ENCODE measurements around the gene VPS37D.
"Not testable (repeated sequence)": the region's sequence is repeated elsewhere in the genome, so short reads cannot be mapped to it uniquely, and the experiment has no call there.

Gene VPS37D

GRCh38 chr7:73646785-73647724 is 20.6 kb upstream of the VPS37D start:
- DNase-seq (ENCODE audit: low spot score), result no peak

DNA sequence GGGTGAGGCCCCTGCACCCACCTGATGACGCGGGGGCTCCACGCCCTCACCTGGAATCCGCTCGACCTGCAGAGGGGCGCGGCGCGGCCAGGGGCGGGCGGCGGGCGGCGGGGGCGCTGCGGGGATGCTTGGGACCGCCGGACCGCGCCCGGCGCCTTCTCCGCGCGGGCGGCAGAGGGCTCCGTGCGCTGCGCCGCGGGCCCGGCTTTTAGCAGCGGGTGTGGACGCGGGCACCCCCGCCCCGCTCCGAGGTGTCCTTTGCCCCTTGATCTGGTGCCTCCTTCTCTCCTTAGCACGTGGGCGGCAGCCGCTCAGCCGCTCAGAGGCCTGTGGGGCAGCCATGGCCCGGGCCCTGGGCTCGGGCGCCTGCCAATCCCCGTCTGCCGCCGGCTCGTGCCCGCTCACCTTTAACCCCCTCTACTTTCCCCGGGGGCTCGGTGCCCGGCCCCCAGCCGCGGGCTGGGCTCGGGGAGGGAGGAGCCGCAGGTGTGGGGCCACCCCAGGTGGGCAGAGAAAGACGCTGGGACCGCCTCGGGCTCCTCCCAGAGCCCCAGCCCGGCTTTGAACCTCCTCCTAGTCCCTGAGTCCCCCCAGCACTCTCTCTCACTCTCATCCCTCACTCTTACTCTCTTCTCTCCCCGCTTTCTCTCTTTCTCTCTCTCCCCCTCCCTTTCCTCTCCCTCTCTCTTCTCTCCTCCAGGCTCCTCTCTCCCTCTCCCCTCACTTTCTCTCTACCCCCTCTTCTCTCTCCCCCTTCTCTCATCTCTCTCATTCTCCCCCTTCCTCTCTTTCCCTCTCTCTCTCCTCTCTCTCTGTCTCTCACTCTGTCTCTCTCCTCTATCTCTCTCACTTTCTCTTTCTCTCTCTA is 19.7 kb upstream of the VPS37D start:
- no peak for DNase-seq (ENCODE audit: low spot score)

DNA sequence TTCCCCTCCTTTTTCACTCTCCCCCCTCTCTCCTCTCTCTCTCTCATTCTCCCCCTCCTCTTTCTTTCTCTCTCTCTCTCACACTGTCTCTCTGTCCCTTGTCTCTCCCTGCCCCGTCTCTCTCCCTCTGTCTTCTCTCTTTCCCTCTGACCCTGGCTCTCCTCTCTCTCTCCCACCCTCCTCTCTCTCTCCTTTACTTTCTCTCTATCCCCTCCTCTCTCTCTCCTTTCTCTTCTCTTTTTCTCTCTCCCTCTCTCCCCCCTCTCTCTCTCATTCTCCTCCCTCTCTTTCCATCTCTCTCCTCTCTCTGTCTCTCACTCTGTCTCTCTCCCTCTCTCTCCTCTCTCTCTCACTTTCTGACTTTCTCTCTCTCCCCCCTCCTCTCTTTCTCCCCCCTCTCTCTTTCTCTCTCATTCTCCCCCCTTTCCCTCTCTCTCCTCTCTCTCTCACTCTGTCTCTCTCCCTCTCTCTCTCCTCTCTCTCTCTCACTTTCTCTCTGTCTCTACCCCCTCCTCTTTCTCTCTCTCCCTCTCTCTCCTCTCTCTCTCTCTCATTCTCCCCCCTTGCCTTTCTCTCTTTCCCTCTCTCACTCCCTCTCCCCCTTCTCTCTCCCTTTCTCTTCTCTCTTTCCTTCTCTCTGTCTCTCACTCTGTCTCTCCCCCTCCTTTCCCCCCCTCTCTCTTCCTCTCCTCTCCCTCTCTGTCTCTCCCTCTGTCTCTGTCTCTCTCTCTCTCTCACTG is 18.9 kb upstream of the VPS37D start:
- no peak for DNase-seq (ENCODE audit: low spot score)

GRCh38 chr7:73649576-73649975 is 18.1 kb upstream of the VPS37D start:
- DNase-seq (ENCODE audit: low spot score), result no peak

DNA sequence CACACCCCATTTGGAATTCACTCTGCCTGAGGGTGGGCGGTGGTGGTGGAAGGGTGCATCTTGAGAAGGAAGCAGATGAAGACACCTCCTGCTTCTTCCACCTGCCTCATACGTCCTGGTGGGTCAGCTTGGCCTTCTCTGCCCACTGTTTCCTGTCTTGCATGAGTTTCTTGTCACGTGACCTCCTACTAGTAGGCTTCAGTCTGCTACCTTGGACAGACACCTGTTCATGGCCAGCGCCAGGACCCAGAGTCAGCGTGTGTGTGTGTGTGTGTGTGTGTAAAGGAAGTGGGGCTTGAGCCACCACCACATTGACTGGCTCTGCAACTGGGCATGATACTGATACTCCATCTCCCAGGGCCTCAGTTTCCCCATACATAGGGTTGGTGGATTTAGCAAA is 17.1 kb upstream of the VPS37D start:
- DNase-seq (ENCODE audit: low spot score), result no peak

GRCh38 chr7:73652541-73652949 is 15.1 kb upstream of the VPS37D start:
- no peak for DNase-seq (ENCODE audit: low spot score)

GRCh38 chr7:73655309-73655708 is 12.3 kb upstream of the VPS37D start:
- DNase-seq (ENCODE audit: low spot score), result not testable (repeated sequence)

DNA sequence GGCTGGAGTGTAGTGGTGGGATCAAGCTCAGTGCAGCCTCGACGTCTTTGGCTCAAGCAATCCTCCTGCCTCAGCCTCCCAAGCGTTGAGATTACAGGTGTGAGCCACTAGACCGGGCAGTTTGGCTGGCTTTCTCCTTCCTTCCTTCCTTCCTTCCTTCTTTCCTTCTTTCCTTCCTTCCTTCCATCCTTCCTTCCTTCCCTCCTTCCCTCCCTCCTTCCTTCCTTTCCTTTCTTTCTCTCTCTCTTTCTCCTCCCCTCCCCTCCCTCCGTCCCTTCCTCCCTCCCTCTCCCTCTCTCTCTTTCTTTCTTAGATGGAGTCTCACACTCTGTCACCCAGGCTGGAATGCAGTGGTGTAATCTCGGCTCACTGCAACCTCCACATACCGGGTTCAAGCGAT is 7.6 kb upstream of the VPS37D start:
- DNase-seq (ENCODE audit: low spot score), result no peak

- DNase-seq (ENCODE audit: low spot score), result not testable (repeated sequence)
Observed at GRCh38 chr7:73660594-73660993, 7.0 kb upstream of the VPS37D start.

GRCh38 chr7:73663033-73663432 is 4.6 kb upstream of the VPS37D start:
- DNase-seq (ENCODE audit: low spot score), result no peak

- DNase-seq (ENCODE audit: low spot score), result peak; percentile 48
Observed at GRCh38 chr7:73668103-73668885, 663 bp downstream of the VPS37D start.

- DNase-seq (ENCODE audit: low spot score), result no peak
Observed at GRCh38 chr7:73668886-73669230, 1.2 kb downstream of the VPS37D start.

- no peak for DNase-seq (ENCODE audit: low spot score)
Observed at GRCh38 chr7:73669288-73669701, 1.7 kb downstream of the VPS37D start.

- no peak for DNase-seq (ENCODE audit: low spot score)
Observed at GRCh38 chr7:73669858-73670385, 2.3 kb downstream of the VPS37D start.

DNA sequence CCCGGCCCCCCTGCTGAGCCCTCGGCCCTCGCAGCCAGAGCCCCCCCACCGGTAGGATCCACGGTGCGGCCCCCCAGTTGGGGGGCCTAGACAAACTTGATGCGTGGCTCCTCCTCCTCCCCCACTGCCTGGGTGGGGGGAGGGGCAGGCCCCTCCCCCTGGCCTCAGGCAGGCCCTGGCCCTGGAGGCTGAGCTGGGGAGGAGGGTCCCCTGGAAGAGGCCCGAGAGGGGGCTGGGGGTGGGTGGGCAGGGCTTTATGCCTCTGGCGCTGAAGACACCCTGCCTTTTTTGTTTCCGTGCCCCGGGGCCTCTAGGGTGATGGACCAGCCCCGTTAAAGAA is 3.7 kb downstream of the VPS37D start:
- no peak for DNase-seq (ENCODE audit: low spot score)

- DNase-seq (ENCODE audit: low spot score), result no peak
Observed at GRCh38 chr7:73671857-73672445, 4.3 kb downstream of the VPS37D start.

GRCh38 chr7:73674468-73675124 is 7.0 kb downstream of the VPS37D start:
- DNase-seq (ENCODE audit: low spot score), result no peak

DNA sequence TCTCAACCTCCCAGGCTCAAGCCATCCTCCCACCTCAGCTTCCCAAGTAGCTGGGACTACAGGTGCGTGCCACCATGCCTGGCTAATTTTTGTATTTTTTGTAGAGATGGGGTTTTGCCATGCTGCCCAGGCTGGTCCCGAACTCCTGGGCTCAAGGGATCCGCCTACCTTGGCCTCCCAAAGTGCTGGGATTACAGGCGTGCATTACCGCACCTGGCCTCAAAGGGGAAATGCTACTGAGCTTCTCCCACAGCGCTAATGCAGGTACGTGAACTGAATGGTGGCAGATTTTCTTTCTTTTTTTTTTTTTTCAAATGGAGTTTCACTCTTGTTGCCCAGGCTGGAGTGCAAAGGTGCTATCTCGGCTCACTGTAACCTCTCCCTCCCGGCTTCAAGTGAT is 8.4 kb downstream of the VPS37D start:
- DNase-seq (ENCODE audit: low spot score), result not testable (repeated sequence)

GRCh38 chr7:73678862-73679261 is 11.2 kb downstream of the VPS37D start:
- no peak for DNase-seq (ENCODE audit: low spot score)

GRCh38 chr7:73679709-73680108 is 12.1 kb downstream of the VPS37D start:
- no peak for DNase-seq (ENCODE audit: low spot score)

All from HuH-7.5 (cell line).